ENCODE results near the gene LNX2. TPM values are rescaled to one million over a fixed set of nuclear protein-coding genes. Genes with fewer than 3 reads are reported as not detected.

Gene LNX2
- total and polyA plus RNA-seq, 11 donors = 3.6 to 18.7 (median 12.7) TPM

DNA sequence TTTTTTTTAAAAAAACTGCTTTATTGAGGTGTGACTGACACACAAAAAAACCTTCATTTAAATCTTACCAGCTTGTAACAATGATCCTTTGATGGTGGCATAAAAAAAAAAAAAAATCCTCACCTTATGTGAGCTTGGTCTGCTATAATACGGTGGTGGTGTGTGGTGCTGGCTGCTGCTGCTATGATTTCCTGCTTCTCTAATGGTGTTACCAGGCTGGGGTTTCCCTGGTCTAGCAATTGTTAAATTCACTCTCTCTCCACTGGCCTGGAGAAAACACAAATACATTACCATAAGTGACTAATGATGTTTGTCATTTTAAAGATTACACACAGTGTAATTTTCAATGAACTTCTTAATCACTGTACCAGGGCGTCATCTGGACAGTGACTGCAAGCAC is 60.6 kb downstream of the LNX2 start:
- no peak for TF ChIP-seq POLR2A (IDR thresholded peaks at IDR 0.05)
- TF ChIP-seq, protein P1, sequence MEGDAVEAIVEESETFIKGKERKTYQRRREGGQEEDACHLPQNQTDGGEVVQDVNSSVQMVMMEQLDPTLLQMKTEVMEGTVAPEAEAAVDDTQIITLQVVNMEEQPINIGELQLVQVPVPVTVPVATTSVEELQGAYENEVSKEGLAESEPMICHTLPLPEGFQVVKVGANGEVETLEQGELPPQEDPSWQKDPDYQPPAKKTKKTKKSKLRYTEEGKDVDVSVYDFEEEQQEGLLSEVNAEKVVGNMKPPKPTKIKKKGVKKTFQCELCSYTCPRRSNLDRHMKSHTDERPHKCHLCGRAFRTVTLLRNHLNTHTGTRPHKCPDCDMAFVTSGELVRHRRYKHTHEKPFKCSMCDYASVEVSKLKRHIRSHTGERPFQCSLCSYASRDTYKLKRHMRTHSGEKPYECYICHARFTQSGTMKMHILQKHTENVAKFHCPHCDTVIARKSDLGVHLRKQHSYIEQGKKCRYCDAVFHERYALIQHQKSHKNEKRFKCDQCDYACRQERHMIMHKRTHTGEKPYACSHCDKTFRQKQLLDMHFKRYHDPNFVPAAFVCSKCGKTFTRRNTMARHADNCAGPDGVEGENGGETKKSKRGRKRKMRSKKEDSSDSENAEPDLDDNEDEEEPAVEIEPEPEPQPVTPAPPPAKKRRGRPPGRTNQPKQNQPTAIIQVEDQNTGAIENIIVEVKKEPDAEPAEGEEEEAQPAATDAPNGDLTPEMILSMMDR (IDR thresholded peaks at IDR 0.05) = no peak

DNA sequence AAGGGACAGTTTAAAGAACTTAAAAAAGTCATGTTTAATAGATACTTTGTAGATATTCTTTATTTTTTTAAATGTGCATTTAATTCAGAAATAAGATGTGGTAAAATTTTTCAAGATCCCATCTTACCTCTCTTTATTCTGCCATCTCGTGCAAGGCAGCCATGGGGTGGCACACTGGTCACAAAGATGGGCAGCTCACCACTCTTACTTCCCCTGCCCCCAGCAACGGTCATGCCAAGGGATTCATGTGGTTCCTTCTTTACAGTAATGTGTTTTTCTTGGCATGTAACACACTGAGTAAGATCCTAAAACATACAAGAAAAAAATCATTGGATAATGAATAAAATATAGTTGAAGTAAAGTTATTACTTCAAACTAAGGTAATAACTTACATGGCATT is 64.2 kb downstream of the LNX2 start:
- Histone ChIP-seq H3K27ac (no peak overlapping the region), H3K4me1 (peaks cover 0 to 14% (median 4%) of the 10 kb centered on the region in 12 donors), H3K9me3 (no peaks in the 10 kb centered on the region), H3K27me3 (no peaks in the 10 kb centered on the region), H3K36me3 (peaks cover 0 to 86% (median 30%) of the 10 kb centered on the region in 9 donors), H3K4me3 (no peak overlapping the region)
- intact Hi-C loops (cut with DNase I) = loop anchor here in 1 of 10 donors (10.0 kb wide), 1 partner anchor 229 kb away; no protein-coding TSS in a partner anchor
- peak in 1 of 5 donors; percentile 25 for DNase-seq
- TF ChIP-seq, protein P1 (IDR thresholded peaks at IDR 0.05) = peak in 6 of 12 donors; percentile 22 to 37 (median 26)
- TF ChIP-seq POLR2A (IDR thresholded peaks at IDR 0.05) = no peak
- ATAC-seq = peak in 2 of 4 donors; percentile 42 to 61
- WGBS, 4 donors = 41 to 61% (median 56%) methylated on average over 2 of the region's 2 CpGs

More for the DNA sequence above, 60.6 kb downstream of the LNX2 start:
- Histone ChIP-seq H3K4me1 (peaks cover 0 to 11% (median 0%) of the 10 kb centered on the region in 12 donors), H3K27ac (no peak overlapping the region), H3K4me3 (no peak overlapping the region), H3K36me3 (peaks cover 0 to 85% (median 23%) of the 10 kb centered on the region in 9 donors), H3K9me3 (no peaks in the 10 kb centered on the region), H3K27me3 (no peaks in the 10 kb centered on the region)
- intact Hi-C loops (cut with DNase I) = loop anchor here in 2 of 10 donors (10.0 kb wide), 2 partner anchors 55 to 225 kb away; no protein-coding TSS in a partner anchor
- WGBS, 4 donors = 69 to 80% (median 72%) methylated on average over 2 of the region's 2 CpGs
- no peak for ATAC-seq
- DNase-seq = no peak

DNA sequence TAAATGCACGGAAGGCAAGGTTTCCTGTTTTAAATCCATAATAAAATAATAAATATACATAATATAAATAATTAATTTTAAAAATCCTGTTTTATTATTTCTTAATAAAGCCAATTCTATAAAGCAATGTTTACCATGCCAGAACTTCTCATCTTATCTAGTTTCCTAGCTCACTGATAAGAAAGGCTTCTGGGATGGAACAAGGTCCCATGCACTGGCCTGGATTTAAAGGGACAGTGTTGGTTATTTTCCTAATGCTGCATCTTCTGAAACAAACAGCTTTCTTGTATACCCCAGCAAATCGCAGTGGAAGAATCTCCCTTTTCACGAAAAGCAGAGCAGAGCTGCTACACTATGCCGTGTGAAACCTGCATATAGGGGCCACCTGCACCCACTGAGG is 68.8 kb downstream of the LNX2 start:
- no peak for DNase-seq
- TF ChIP-seq, protein P1 (IDR thresholded peaks at IDR 0.05) = no peak
- TF ChIP-seq POLR2A (IDR thresholded peaks at IDR 0.05) = no peak
- intact Hi-C loops (cut with DNase I) = loop anchor here in 1 of 10 donors (10.0 kb wide), 1 partner anchor 233 kb away; no protein-coding TSS in a partner anchor
- no peaks in the 10 kb centered on the region for H3K27me3 ChIP-seq
- peaks cover 0 to 14% (median 4%) of the 10 kb centered on the region in 12 donors for H3K4me1 ChIP-seq
- no peak for ATAC-seq
- H3K4me3 ChIP-seq = no peak overlapping the region
- H3K36me3 ChIP-seq = peaks cover 0 to 91% (median 59%) of the 10 kb centered on the region in 9 donors
- WGBS, 4 donors = 48 to 56% (median 53%) methylated on average over 4 of the region's 4 CpGs
- no peaks in the 10 kb centered on the region for H3K9me3 ChIP-seq
- no peak overlapping the region for H3K27ac ChIP-seq

DNA sequence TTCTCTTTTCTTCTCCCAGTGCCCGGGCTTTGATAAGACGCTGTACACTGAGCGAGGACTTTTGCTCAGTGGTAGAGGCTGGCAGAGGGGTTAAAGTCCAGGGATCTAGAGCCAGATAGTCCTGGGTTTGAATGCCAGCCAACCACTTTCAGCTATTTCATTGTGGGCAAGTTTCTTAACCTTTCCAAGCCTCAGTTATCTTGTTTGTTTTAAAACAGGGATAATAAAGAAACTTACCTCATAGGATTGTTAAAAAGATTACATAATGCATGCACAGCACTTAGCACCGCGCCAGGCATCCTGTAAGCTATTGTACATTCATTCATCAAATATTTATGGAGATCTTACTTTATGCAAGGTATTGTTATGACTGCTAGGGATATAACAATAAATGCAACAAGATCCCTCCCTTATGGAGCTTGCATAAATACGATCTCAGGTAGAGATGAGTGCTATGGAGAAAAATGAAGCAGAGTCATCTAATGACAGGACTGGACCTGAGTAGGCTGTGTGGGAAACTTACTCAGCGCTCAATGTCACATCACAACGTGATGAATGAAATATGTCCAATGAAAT is 70.8 kb downstream of the LNX2 start:
- WGBS, 4 donors = 75 to 80% (median 76%) methylated on average over 8 of the region's 8 CpGs
- no peak for DNase-seq
- intact Hi-C loops (cut with DNase I) = no loop called here
- H3K27me3 ChIP-seq = no peaks in the 10 kb centered on the region
- H3K4me3 ChIP-seq = no peak overlapping the region
- no peaks in the 10 kb centered on the region for H3K9me3 ChIP-seq
- ATAC-seq = no peak
- no peak overlapping the region for H3K27ac ChIP-seq
- no peak for TF ChIP-seq POLR2A (IDR thresholded peaks at IDR 0.05)
- TF ChIP-seq, protein P1 (IDR thresholded peaks at IDR 0.05) = no peak
- H3K4me1 ChIP-seq = peaks cover 0 to 14% (median 4%) of the 10 kb centered on the region in 12 donors
- H3K36me3 ChIP-seq = peaks cover 0 to 89% (median 52%) of the 10 kb centered on the region in 9 donors
